Spleen (tissue), 7 donors: ENCODE measurements around the gene RMRP.

ENCODE experiments used
- CTCF ChIP-seq, 11 experiments: fragments of 200-600 bp in 7 of 11; fragments of 450-650 bp in 4 of 11; sonication (generic) in 4 of 11; IDR thresholded peaks in 8 of 11; conservative IDR thresholded peaks in 3 of 11; 1 replicate in 7 of 11; 2 replicates in 4 of 11; pipeline versions ENCODE4 v1.4.0 to v1.8.0; 2016 to 2021; ENCODE audit warnings: antibody characterized with exemption in 11 of 11, inconsistent platforms in 4 of 11, mild to moderate bottlenecking in 1 of 11
- POLR2A ChIP-seq, 3 donors: fragments of 450-650 bp; IDR thresholded peaks; one replicate each; pipeline ENCODE4 v1.5.1; 2017; ENCODE audit warnings: antibody characterized with exemption in 3 of 3, mild to moderate bottlenecking in 1 of 3
- POLR2AphosphoS5 ChIP-seq, 3 donors: sonication (generic); formaldehyde crosslinking; IDR thresholded peaks; one replicate each; pipeline ENCODE4 v1.5.1; 2017; ENCODE audit warnings: antibody characterized with exemption in 3 of 3
- donor health status: DM: no; HTN: no; CAD: no; lungs with moderate emphysema.
- donor health status: DM: no; HTN: no; CAD: no.
- donor health status: DM: no; HTN: no; CAD: no.

GRCh38 chr9:35635730-35636129, 22.1 kb downstream of the RMRP start:
- TF ChIP-seq CTCF (IDR thresholded peaks at IDR 0.05 in 8 of 11, conservative IDR thresholded peaks at IDR 0.05 in 3 of 11) (no peak), POLR2A (IDR thresholded peaks at IDR 0.05) (no peak), POLR2AphosphoS5 (IDR thresholded peaks at IDR 0.05) (no peak)
